ENCODE results near the gene ABAT.

- TF ChIP-seq FOXS1 (CRISPR knock-in tag; IDR thresholded peaks at IDR 0.05), result no peak
- TF ChIP-seq POLR2A (IDR thresholded peaks at IDR 0.05; ENCODE audit: low read length), result no peak
- no peak for TF ChIP-seq EP300 (IDR thresholded peaks at IDR 0.05)
- TF ChIP-seq CTCF (IDR thresholded peaks at IDR 0.05), result no peak
- TF ChIP-seq RCOR1 (IDR thresholded peaks at IDR 0.05; ENCODE audit: low read depth, low read length), result no peak
- TF ChIP-seq RAD21 (conservative IDR thresholded peaks at IDR 0.05 in 1 of 2, IDR thresholded peaks at IDR 0.05 in 1 of 2), result no peak
- TF ChIP-seq MAZ (IDR thresholded peaks at IDR 0.05; ENCODE audit: borderline replicate concordance, low read depth, low read length), result no peak
- TF ChIP-seq RNF2 (IDR thresholded peaks at IDR 0.05; ENCODE audit: borderline replicate concordance, low read depth), result no peak
- no peak for TF ChIP-seq HDAC2 (IDR thresholded peaks at IDR 0.05)
- TF ChIP-seq ELK1 (IDR thresholded peaks at IDR 0.05; ENCODE audit: low read depth, low read length), result no peak
- no peak for TF ChIP-seq RFX5 (IDR thresholded peaks at IDR 0.05)
- no peak for TF ChIP-seq MAFK (IDR thresholded peaks at IDR 0.05; ENCODE audit: partially characterized antibody)
- no peak for TF ChIP-seq GATA3 (IDR thresholded peaks at IDR 0.05; ENCODE audit: borderline replicate concordance)
- no peak for TF ChIP-seq HOXA7 (CRISPR knock-in tag; IDR thresholded peaks at IDR 0.05)
These were observed 8.9 kb upstream of the ABAT start for GRCh38 chr16:8665529-8665928.
